Measurements from ENCODE around the gene FKBP2. TPM values are rescaled to one million over a fixed set of nuclear protein-coding genes. Genes with fewer than 3 reads are reported as not detected.

FKBP2 gene
- total and polyA plus RNA-seq, 4 donors = 65.2 to 397 (median 150) TPM

GRCh38 chr11:64222651-64223000, 18.3 kb upstream of the FKBP2 start:
- H3K27ac ChIP-seq (ENCODE audit: low read depth in 1 of 2, low read length in 1 of 2) = no peak overlapping the region
- H3K9ac ChIP-seq (ENCODE audit: insufficient read depth in 1 of 2, low read length in 2 of 2) = no peak overlapping the region
- DNase-seq (no peak), ATAC-seq (ENCODE audit: insufficient read depth, low FRiP score) (no peak)
- H3K36me3 ChIP-seq (ENCODE audit: control insufficient read depth in 4 of 4, insufficient read depth in 4 of 4, low read length in 4 of 4) = peaks cover 0 to 39% (median 2%) of the 10 kb centered on the region in 4 donors
- no peak for TF ChIP-seq CTCF (IDR thresholded peaks at IDR 0.05; ENCODE audit: control extremely low read depth, extremely low read depth)
- peaks cover 0 to 23% (median 4%) of the 10 kb centered on the region in 5 donors for H3K4me1 ChIP-seq (ENCODE audit: control insufficient read depth in 5 of 5, insufficient read depth in 5 of 5, low read length in 5 of 5)
- WGBS, 2 donors = 78 to 85% methylated on average over 9 of the region's 9 CpGs
- H3K4me3 ChIP-seq = no peak overlapping the region
- no peaks in the 10 kb centered on the region for H3K27me3 ChIP-seq (ENCODE audit: control insufficient read depth in 3 of 3, insufficient read depth in 3 of 3, low read length in 2 of 3)
- no peaks in the 10 kb centered on the region for H3K9me3 ChIP-seq (ENCODE audit: control insufficient read depth in 4 of 4, insufficient read depth in 3 of 4, low read length in 3 of 4)

GRCh38 chr11:64223001-64223651, 17.8 kb upstream of the FKBP2 start:
- no peak overlapping the region for H3K27ac ChIP-seq (ENCODE audit: low read depth in 1 of 2, low read length in 1 of 2)
- H3K36me3 ChIP-seq (ENCODE audit: control insufficient read depth in 4 of 4, insufficient read depth in 4 of 4, low read length in 4 of 4) = peaks cover 0 to 38% (median 2%) of the 10 kb centered on the region in 4 donors
- no peaks in the 10 kb centered on the region for H3K27me3 ChIP-seq (ENCODE audit: control insufficient read depth in 3 of 3, insufficient read depth in 3 of 3, low read length in 2 of 3)
- DNase-seq = no peak
- ATAC-seq (ENCODE audit: insufficient read depth, low FRiP score) = no peak
- H3K9ac ChIP-seq (ENCODE audit: insufficient read depth in 1 of 2, low read length in 2 of 2) = no peak overlapping the region
- H3K9me3 ChIP-seq (ENCODE audit: control insufficient read depth in 4 of 4, insufficient read depth in 3 of 4, low read length in 3 of 4) = no peaks in the 10 kb centered on the region
- H3K4me3 ChIP-seq = no peak overlapping the region
- no peak for TF ChIP-seq CTCF (IDR thresholded peaks at IDR 0.05; ENCODE audit: control extremely low read depth, extremely low read depth)
- WGBS, 2 donors = 87% methylated on average over 24 of the region's 24 CpGs
- H3K4me1 ChIP-seq (ENCODE audit: control insufficient read depth in 5 of 5, insufficient read depth in 5 of 5, low read length in 5 of 5) = peaks cover 0 to 24% (median 4%) of the 10 kb centered on the region in 5 donors

- no peak overlapping the region for H3K9ac ChIP-seq (ENCODE audit: insufficient read depth in 1 of 2, low read length in 2 of 2)
- TF ChIP-seq CTCF (IDR thresholded peaks at IDR 0.05; ENCODE audit: control extremely low read depth, extremely low read depth) = no peak
- 91 to 93% methylated on average over 17 of the region's 17 CpGs for WGBS, 2 donors
- peaks cover 0 to 22% (median 4%) of the 10 kb centered on the region in 5 donors for H3K4me1 ChIP-seq (ENCODE audit: control insufficient read depth in 5 of 5, insufficient read depth in 5 of 5, low read length in 5 of 5)
- H3K36me3 ChIP-seq (ENCODE audit: control insufficient read depth in 4 of 4, insufficient read depth in 4 of 4, low read length in 4 of 4) = peaks cover 0 to 34% (median 2%) of the 10 kb centered on the region in 4 donors
- H3K27ac ChIP-seq (ENCODE audit: low read depth in 1 of 2, low read length in 1 of 2) = no peak overlapping the region
- H3K27me3 ChIP-seq (ENCODE audit: control insufficient read depth in 3 of 3, insufficient read depth in 3 of 3, low read length in 2 of 3) = no peaks in the 10 kb centered on the region
- no peak overlapping the region for H3K4me3 ChIP-seq
- H3K9me3 ChIP-seq (ENCODE audit: control insufficient read depth in 4 of 4, insufficient read depth in 3 of 4, low read length in 3 of 4) = no peaks in the 10 kb centered on the region
- DNase-seq (no peak), ATAC-seq (ENCODE audit: insufficient read depth, low FRiP score) (no peak)
These were observed 16.6 kb upstream of the FKBP2 start for GRCh38 chr11:64224151-64224890.
